ENCODE results near the gene SFMBT1. TPM values are rescaled to one million over a fixed set of nuclear protein-coding genes. Genes with fewer than 3 reads are reported as not detected.
A peak's percentile ranks its signal among the peaks of the same experiment; 100 is the strongest.

Gene SFMBT1
- total and polyA plus RNA-seq, 9 donors: 1.2 to 21.1 (median 6.2) TPM

DNA sequence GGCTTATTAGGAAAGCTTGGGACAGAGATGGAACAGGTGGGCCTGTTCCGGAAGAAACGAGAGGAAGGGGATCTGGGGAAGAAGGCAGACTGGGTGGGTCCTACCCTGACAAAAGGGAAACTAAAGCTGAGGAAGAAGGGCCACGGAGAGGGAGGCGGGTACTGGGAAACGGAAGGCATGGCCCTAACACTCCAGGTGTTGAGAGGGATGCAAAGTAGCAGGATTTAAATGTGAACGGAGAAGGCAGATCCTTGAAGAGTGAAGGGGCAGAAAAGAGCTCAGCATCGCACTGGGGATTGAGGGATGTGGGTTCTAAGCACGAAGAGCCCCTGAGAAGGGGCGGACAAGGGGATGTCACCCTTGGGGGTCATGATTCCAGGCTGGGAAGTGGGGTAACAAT, 149.3 kb downstream of the SFMBT1 start:
- Histone ChIP-seq H3K4me1 (ENCODE audit: insufficient read depth) (peaks cover 15% of the 10 kb centered on the region), H3K27me3 (no peaks in the 10 kb centered on the region), H3K27ac (peak overlapping the region; percentile 63 to 79), H3K36me3 (no peaks in the 10 kb centered on the region), H3K9me3 (no peaks in the 10 kb centered on the region), H3K4me3 (peak overlapping the region; percentile 89)
- TF ChIP-seq EP300 (IDR thresholded peaks at IDR 0.05): no peak
- no peak for TF ChIP-seq POLR2A (IDR thresholded peaks at IDR 0.05)
- TF ChIP-seq, protein P1, sequence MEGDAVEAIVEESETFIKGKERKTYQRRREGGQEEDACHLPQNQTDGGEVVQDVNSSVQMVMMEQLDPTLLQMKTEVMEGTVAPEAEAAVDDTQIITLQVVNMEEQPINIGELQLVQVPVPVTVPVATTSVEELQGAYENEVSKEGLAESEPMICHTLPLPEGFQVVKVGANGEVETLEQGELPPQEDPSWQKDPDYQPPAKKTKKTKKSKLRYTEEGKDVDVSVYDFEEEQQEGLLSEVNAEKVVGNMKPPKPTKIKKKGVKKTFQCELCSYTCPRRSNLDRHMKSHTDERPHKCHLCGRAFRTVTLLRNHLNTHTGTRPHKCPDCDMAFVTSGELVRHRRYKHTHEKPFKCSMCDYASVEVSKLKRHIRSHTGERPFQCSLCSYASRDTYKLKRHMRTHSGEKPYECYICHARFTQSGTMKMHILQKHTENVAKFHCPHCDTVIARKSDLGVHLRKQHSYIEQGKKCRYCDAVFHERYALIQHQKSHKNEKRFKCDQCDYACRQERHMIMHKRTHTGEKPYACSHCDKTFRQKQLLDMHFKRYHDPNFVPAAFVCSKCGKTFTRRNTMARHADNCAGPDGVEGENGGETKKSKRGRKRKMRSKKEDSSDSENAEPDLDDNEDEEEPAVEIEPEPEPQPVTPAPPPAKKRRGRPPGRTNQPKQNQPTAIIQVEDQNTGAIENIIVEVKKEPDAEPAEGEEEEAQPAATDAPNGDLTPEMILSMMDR (IDR thresholded peaks at IDR 0.05): no peak
- intact Hi-C loops (cut with DNase I): no loop called here
- 3 to 7% (median 5%) methylated on average over 9 of the region's 9 CpGs for WGBS, 3 donors
- DNase-seq: no peak

DNA sequence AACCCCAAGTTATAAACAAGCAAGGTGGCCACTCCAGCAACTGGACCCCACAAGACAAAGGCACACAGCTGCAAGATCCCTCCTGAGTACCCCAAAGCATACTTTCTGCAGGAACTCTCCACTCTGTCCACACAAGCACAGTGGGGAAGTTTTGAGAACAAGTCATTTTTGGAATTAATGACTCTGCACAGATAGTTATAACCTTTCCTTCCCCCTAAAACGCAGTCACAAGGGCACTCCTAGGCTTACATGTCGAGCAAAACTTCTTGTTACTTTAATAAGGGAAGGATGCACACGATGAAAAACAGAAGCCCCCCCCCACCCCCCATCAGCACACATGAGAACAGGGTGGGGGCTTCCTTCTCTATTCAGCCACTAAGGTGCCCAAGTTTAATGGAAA, 149.7 kb downstream of the SFMBT1 start:
- DNase-seq: no peak
- intact Hi-C loops (cut with DNase I): no loop called here
- 14 to 19% (median 14%) methylated on average over 3 of the region's 3 CpGs for WGBS, 3 donors
- Histone ChIP-seq H3K36me3 (no peaks in the 10 kb centered on the region), H3K27me3 (no peaks in the 10 kb centered on the region), H3K4me3 (peak overlapping the region; percentile 89), H3K4me1 (ENCODE audit: insufficient read depth) (peaks cover 17% of the 10 kb centered on the region), H3K27ac (peak overlapping the region in 1 of 2 donors; percentile 79), H3K9me3 (no peaks in the 10 kb centered on the region)
- TF ChIP-seq POLR2A (IDR thresholded peaks at IDR 0.05): no peak
- TF ChIP-seq, protein P1 (IDR thresholded peaks at IDR 0.05): no peak
- no peak for TF ChIP-seq EP300 (IDR thresholded peaks at IDR 0.05)

GRCh38 chr3:52895418-52895817, 150.5 kb downstream of the SFMBT1 start:
- TF ChIP-seq POLR2A (IDR thresholded peaks at IDR 0.05) (no peak), EP300 (IDR thresholded peaks at IDR 0.05) (no peak)
- TF ChIP-seq, protein P1 (IDR thresholded peaks at IDR 0.05): no peak
- intact Hi-C loops (cut with DNase I): no loop called here
- Histone ChIP-seq H3K4me3 (no peak overlapping the region), H3K27ac (peak overlapping the region in 1 of 2 donors; percentile 23), H3K9me3 (no peaks in the 10 kb centered on the region), H3K27me3 (no peaks in the 10 kb centered on the region), H3K36me3 (no peaks in the 10 kb centered on the region), H3K4me1 (ENCODE audit: insufficient read depth) (peaks cover 19% of the 10 kb centered on the region)
- DNase-seq: no peak
- 74 to 77% (median 75%) methylated on average over 5 of the region's 5 CpGs for WGBS, 3 donors

- Histone ChIP-seq H3K9me3 (no peaks in the 10 kb centered on the region), H3K4me3 (no peak overlapping the region), H3K4me1 (ENCODE audit: insufficient read depth) (peaks cover 19% of the 10 kb centered on the region), H3K27me3 (no peaks in the 10 kb centered on the region), H3K27ac (peak overlapping the region; percentile 12 to 23), H3K36me3 (no peaks in the 10 kb centered on the region)
- TF ChIP-seq EP300 (IDR thresholded peaks at IDR 0.05) (no peak), POLR2A (IDR thresholded peaks at IDR 0.05) (no peak)
- TF ChIP-seq, protein P1 (IDR thresholded peaks at IDR 0.05): no peak
- WGBS, 3 donors: 76 to 79% (median 77%) methylated on average over 10 of the region's 10 CpGs
- DNase-seq: no peak
- intact Hi-C loops (cut with DNase I): no loop called here
Observed at GRCh38 chr3:52894756-52895155, 151.1 kb downstream of the SFMBT1 start.

Data from ovary (tissue), 9 donors.